Measurements from ENCODE around the gene TP73.

Gene TP73

DNA sequence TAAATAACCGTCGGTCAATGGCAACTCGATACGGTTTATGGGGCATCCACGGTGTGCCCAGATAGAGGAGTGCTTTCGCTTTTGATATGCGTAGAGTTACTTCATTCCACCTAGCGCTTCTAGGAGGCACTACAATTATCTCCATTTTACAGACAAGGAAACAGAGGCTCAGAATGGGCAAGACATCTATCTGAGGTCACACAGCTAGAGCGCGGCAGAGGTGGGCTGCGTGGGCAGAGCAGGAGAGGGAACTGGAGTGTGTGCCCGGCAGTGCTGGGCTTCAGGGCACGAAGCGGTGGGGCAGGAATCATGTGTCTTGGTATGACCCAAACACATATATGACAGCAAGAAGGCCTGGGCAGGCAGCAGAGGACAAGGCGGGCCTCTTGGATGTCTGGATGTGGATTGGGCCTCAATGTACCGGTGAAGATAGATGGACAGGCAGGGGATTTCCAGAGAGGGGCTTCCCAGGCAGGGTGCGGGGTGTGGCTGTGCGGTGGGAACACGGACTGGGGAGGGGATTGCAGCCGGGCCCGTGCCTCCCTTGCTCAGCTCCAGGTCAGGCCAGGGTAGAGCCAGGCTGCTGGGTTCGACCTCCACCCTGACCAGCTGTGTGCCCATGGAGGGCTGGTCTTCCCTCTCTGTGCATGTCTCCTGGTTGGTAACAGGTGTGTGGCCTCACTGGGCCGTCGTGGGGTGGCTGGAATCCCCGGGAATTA lies 21.2 kb downstream of the TP73 start:
- no peak for DNase-seq (ENCODE audit: low spot score)

DNA sequence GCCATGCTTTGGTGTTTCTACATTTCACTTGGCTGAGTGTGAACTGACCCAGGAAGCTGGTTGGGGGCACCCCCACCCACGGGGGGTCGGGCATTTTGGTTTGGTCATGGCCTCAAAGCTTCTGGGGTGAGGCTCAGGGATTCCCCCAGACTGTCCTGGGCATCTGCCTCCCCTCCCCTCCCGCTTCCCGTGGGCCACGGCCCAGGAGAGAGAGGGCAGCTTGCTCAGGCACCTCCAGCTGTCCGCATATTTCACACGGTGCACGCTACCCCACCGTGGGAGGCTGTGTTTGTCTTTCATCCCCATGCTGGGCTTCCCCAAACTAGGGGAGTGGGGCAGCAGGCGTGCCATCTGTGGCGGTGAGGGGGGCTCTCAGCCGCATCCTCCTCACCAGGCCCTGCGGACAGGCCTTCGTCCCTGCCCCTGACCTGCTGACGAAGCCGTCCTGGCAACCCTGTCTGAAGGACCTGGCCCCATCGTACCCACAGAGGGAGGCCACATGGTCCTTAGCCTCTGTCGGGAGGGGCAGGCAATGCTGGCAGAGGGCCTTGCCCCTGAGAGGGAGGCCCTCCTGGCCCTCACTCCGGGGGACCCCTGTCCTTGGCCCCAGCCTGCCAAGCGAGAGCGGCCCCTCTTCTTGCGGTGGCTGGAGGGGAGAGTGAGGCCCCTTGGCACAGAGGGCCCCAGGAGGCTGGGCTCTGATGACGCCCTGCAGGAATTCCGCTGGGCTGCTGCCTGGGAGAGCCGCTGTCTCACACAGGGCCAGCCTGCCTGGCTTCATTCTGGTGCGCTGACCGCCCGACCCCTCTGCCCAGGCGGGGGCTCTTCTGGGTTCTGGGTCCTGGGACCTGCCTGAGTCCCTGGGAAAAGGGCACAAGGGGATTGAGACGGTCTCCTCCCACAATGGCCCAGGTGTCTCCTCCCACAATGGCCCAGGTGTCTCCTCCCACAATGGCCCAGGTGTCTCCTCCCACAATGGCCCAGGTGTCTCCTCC lies 22.1 kb downstream of the TP73 start:
- no peak for DNase-seq (ENCODE audit: low spot score)

DNA sequence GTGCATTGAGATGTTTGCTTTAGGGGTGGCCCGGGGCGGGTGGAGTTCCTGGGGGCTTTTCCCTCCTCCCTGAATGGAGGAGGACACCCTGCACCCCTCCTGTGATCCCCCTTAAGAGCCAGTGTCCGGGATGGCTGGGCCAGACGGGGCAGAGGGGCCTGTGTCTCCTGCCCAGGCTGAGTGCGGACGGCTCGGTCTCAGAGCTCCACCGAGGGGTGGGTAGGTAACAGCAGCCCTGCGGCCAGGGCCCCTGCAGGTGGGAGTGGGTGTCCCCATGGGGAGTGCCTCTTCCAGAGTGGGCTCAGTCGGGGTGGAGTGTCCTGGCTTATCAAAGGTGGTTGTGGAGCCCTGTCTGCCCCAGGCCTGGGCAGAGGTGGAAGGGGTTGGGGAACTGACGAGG lies 23.1 kb downstream of the TP73 start:
- no peak for DNase-seq (ENCODE audit: low spot score)

GRCh38 chr1:3676581-3677470 lies 24.5 kb downstream of the TP73 start:
- no peak for DNase-seq (ENCODE audit: low spot score)

GRCh38 chr1:3677484-3677883 lies 25.2 kb downstream of the TP73 start:
- DNase-seq (ENCODE audit: low spot score): no peak

GRCh38 chr1:3678361-3679097 lies 26.2 kb downstream of the TP73 start:
- DNase-seq (ENCODE audit: low spot score): no peak

GRCh38 chr1:3679098-3679555 lies 26.8 kb downstream of the TP73 start:
- no peak for DNase-seq (ENCODE audit: low spot score)

- DNase-seq (ENCODE audit: low spot score): no peak
Measured at GRCh38 chr1:3679799-3680453, 27.6 kb downstream of the TP73 start.

DNA sequence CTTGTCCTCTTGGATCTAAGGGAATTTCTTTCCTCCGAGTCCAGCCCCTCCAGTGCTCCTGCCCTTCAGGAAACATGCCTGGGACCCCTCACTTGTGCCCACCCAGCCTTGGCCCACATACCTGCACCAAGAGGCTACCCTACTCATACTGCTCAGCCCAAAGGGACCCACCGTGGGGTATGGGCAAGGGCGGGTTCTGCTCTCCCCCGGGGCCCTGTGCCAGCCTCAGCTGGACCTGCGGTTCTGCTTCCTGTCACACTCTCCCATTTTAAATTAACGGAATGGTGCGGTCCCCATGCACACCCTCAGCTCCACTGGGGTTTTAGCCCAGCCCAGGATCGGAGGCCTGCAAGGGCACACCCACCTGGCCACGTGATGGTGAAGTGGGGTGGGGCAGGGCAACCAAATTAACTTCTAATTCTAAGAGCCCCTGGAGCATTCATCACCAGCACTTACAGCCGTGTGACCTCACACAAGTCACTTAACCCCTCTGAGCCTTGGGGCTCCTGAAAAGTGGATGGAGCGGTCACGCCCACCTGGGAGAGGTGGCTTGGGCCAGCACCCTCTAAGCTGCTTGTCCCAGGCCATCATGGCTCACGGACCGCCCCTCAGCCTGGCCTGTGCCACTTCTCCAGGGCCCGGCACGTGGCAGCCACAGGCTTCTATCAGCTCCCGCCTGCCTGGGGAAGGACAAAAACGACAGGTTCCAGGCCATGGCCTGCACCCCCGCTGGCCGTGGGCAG lies 28.3 kb downstream of the TP73 start:
- DNase-seq (ENCODE audit: low spot score): no peak

DNA sequence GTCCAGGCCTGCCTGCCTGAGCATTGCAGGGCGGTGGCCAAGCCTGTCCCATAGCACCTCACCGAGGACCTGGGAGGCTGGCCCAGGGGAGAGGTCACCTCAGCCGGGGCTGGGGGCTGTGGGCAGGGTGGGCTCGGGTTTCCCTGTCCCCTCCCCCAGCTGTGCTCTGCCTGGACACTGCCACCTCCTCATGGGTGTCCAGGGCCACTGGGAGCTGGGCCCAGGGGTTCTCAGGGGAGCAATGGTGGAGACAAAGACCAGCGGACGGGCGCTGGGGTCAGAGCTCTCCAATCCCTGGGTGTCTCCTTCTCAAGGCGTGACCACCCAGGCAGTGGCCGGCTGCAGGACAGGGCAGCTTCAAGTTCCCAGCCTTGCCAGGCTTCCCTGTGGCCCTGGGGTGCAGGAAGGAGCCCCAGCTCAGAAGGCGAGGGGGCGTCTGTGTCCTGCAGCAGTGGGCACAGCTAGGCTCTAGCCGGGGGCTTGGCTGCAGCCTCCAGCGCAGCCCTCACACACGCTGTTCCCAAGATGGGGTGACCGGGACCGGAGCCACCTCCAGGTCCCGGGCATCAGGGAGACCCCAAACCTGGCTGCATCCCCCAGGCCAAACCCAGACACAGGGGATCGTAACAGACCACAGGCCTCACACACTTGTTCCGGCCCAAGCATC lies 29.0 kb downstream of the TP73 start:
- no peak for DNase-seq (ENCODE audit: low spot score)

- no peak for DNase-seq (ENCODE audit: low spot score)
Measured at GRCh38 chr1:3681898-3682806, 29.8 kb downstream of the TP73 start.

DNA sequence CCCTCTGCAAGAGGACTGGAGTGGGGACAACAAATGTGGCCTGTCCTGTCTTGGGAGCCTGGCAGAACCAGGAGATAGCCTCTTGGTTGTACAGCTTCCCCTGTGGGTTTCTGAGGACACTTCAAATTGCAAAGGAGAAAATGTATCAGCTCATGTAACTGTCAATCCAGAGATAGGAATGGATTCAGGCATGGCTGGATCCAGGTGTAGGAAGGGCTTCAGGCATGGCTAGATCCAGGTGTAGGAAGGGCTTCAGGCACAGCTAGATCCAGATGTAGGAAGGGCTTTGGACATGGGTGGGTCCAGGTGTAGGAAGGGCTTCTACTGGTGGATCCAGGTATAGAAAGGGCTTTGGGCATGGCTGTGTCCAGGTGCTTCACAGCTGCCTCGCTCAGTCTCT lies 30.9 kb downstream of the TP73 start:
- DNase-seq (ENCODE audit: low spot score): no peak

- DNase-seq (ENCODE audit: low spot score): no peak
Measured at GRCh38 chr1:3683992-3684391, 31.7 kb downstream of the TP73 start.

DNA sequence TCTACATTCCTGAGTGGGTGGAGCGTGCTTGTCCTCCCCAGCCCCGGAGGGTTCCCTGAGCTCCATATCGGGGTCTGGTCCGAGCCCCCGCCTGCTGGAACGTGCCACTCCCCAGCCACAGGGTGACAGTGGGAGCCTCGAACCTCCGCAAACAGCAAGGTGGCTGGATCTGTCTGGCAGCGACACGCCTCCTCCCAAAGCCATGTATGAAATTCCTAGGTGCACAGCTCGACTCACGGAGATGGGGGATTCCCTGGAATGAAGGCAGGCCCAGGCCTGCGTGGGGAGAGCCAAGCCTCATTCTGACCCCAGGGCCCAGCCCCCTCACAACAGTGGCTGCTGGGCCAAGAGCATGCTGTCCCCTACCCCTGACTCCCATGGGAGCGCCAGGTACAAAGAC lies 32.9 kb downstream of the TP73 start:
- no peak for DNase-seq (ENCODE audit: low spot score)

DNA sequence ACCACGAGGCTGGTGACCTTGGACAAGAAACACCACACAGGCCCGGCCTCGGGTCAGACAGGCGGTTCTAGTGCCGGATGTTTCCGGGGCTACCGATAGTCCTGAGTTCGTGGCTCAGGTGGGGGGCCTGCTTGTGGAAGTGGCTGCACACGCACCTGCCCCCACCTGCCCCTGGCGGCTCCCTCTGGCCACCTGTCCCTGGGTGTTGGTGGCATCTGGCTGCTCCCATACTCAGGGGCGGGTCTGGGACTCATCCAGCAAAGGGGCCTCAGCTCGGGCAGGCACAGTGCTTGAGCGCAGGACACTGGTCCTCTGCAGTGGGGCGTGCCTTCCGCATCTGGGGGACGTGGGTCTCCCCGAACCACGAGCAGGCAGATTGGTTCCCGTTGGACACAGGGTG lies 33.6 kb downstream of the TP73 start:
- no peak for DNase-seq (ENCODE audit: low spot score)

DNA sequence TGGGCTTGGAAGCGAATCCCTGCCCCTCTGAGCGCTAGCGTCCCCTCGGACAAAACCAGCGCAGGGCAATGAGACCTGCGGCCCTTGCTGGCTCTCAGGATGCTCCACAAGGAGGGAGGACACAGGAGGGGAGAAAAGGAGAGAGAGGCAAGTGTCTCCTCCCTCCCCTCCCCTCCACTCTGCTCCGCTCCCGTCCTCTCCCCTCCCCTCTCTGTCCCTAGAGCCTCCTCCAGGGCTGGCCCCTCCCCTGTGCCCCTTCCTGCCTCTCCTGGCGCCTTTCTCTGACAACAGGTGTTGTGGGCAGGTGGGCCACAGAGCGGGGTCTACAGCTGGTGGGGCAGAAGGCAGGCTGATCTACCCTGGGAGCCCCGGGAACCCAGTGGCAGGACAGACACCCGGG lies 35.2 kb downstream of the TP73 start:
- no peak for DNase-seq (ENCODE audit: low spot score)

DNA sequence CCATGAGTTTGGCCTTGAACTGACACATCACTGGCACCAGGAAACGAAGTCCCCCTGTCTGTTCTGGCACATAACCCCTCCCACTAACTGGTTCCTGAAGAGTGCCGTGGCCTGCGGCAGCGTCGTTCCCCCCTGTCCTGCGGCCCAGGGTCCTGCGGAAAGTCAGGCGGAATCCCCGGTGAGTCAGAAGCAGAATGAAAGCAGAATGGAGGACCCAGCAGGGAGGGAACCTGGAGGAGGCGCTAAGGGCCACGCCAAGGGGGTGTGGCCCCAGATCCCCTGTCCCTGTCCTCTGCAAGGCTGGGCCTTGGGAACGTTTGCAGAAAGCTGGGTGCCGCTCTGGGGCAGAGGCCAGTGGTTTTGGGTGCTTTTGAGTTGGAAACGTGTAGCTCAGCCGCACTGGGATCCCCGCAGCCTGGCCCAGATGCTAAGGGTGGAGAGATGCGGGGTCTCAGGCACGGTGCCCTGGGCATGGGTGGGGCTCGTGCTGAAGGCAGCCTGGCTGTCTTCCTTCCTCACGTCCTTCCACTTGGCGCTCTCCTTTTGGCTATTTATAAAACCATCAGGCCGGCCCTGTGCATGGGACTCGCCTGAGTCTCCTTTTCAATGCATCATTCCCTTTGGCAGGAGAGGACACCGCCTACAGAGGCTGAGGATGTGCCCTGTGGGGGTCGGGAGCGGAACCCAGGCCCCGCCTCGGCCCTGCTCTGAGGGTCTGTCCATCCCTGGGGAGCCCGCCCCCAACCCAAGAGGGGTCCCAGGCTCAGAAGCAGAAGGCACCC lies 36.2 kb downstream of the TP73 start:
- DNase-seq (ENCODE audit: low spot score): no peak

Data from CD4-positive, alpha-beta T cell treated with Interleukin-6 at 100 ng/mL for 8 hours (primary cell).